ENCODE results near the gene OR6N1. TPM values are rescaled to one million over a fixed set of nuclear protein-coding genes. Genes with fewer than 3 reads are reported as not detected.

The OR6N1 gene
- total RNA-seq = not detected
- long read RNA-seq = 0 reads

GRCh38 chr1:158771950-158772866 lies at the start of gene OR6N1:
Gene OR6N1, minus strand, starts transcription at chr1:158772195. Its CDS starts 5,513 bp downstream, at chr1:158766682.
- ATAC-seq (peak in 1 of 2 donors; percentile 49), DNase-seq (no peak)
- intact Hi-C loops (cut with DNase I) = no loop called here

GRCh38 chr1:158821723-158822122 lies 49.7 kb upstream of the OR6N1 start:
- DNase-seq = no peak
- ATAC-seq = no peak
- intact Hi-C loops (cut with DNase I) = no loop called here

GRCh38 chr1:158819461-158820443 lies 47.8 kb upstream of the OR6N1 start:
- DNase-seq = no peak
- ATAC-seq = peak; percentile 41 to 58
- intact Hi-C loops (cut with DNase I) = no loop called here

GRCh38 chr1:158818975-158819431 lies 47.0 kb upstream of the OR6N1 start:
- DNase-seq (no peak), ATAC-seq (peak in 1 of 2 donors; percentile 73)
- intact Hi-C loops (cut with DNase I) = no loop called here

- peak in 1 of 2 donors; percentile 45 for ATAC-seq
- intact Hi-C loops (cut with DNase I) = no loop called here
- DNase-seq = no peak
These were observed 46.6 kb upstream of the OR6N1 start for GRCh38 chr1:158818560-158818959.

GRCh38 chr1:158814970-158815369 lies 43.0 kb upstream of the OR6N1 start:
- DNase-seq = no peak
- no peak for ATAC-seq
- intact Hi-C loops (cut with DNase I) = no loop called here

GRCh38 chr1:158813164-158813563 lies 41.2 kb upstream of the OR6N1 start:
- ATAC-seq = no peak
- intact Hi-C loops (cut with DNase I) = no loop called here
- no peak for DNase-seq

- intact Hi-C loops (cut with DNase I) = no loop called here
- no peak for ATAC-seq
- DNase-seq = no peak
These were observed 40.3 kb upstream of the OR6N1 start for GRCh38 chr1:158812336-158812735.

GRCh38 chr1:158810311-158810710 lies 38.3 kb upstream of the OR6N1 start:
- intact Hi-C loops (cut with DNase I) = no loop called here
- DNase-seq = no peak
- peak in 1 of 2 donors; percentile 23 for ATAC-seq

- DNase-seq = no peak
- peak in 1 of 2 donors; percentile 56 for ATAC-seq
- intact Hi-C loops (cut with DNase I) = no loop called here
These were observed 37.9 kb upstream of the OR6N1 start for GRCh38 chr1:158809862-158810261.

- intact Hi-C loops (cut with DNase I) = no loop called here
- ATAC-seq (peak in 1 of 2 donors; percentile 32), DNase-seq (no peak)
These were observed 37.3 kb upstream of the OR6N1 start for GRCh38 chr1:158809256-158809655.

GRCh38 chr1:158806916-158807536 lies 35.0 kb upstream of the OR6N1 start:
- DNase-seq (no peak), ATAC-seq (peak in 1 of 2 donors; percentile 57)
- intact Hi-C loops (cut with DNase I) = no loop called here

- intact Hi-C loops (cut with DNase I) = no loop called here
- ATAC-seq = no peak
These were observed 31.7 kb upstream of the OR6N1 start for GRCh38 chr1:158803678-158804077.

GRCh38 chr1:158801396-158801795 lies 29.4 kb upstream of the OR6N1 start:
- ATAC-seq (no peak), DNase-seq (no peak)
- intact Hi-C loops (cut with DNase I) = no loop called here

More at GRCh38 chr1:158803678-158804077, 31.7 kb upstream of the OR6N1 start:
- no peak for DNase-seq

- intact Hi-C loops (cut with DNase I) = no loop called here
- no peak for ATAC-seq
- no peak for DNase-seq
These were observed 28.5 kb upstream of the OR6N1 start for GRCh38 chr1:158800526-158800925.

GRCh38 chr1:158799689-158800088 lies 27.7 kb upstream of the OR6N1 start:
- ATAC-seq (peak in 1 of 2 donors; percentile 72), DNase-seq (no peak)
- intact Hi-C loops (cut with DNase I) = no loop called here

- DNase-seq = no peak
- ATAC-seq = no peak
- intact Hi-C loops (cut with DNase I) = no loop called here
These were observed 26.5 kb upstream of the OR6N1 start for GRCh38 chr1:158798531-158798930.

- DNase-seq = no peak
- intact Hi-C loops (cut with DNase I) = no loop called here
- no peak for ATAC-seq
These were observed 22.3 kb upstream of the OR6N1 start for GRCh38 chr1:158794247-158794646.

- ATAC-seq = no peak
- intact Hi-C loops (cut with DNase I) = no loop called here
- no peak for DNase-seq
These were observed 21.6 kb upstream of the OR6N1 start for GRCh38 chr1:158793604-158794003.
